HepG2 (cell line): Measurements from ENCODE around the gene CREG2. TPM values are rescaled to one million over a fixed set of nuclear protein-coding genes. Genes with fewer than 3 reads are reported as not detected.
A peak's percentile ranks its signal among the peaks of the same experiment; 100 is the strongest.

Source experiments
- ATAC-seq: fragments of 200-7000 bp; cut with Tn5 transposase; 3 replicates; pipeline ENCODE4 v1.9.1; 2020; ENCODE audit warnings: mild to moderate bottlenecking, moderate library complexity
- BruUV-seq: library from RNA; stranded (reverse); fragments of 400-500 nt; replicated peaks from 2 replicates; lab custom pipeline; 2021; lab: Mats Ljungman, UMichigan
- CTCF ChIA-PET: fragments of 300-600 bp; formaldehyde crosslinking; extraction: SDS; loops from one replicate; lab custom pipeline; 2021; ENCODE audit warnings: low total read pairs, inconsistent platforms, low intra/inter-chr PET ratio; lab: Yijun Ruan, JAX
- POLR2A ChIA-PET: fragments of 350-600 bp; sonication (Branson Sonifier 250); formaldehyde crosslinking; loops from one replicate; lab custom pipeline; 2020; ENCODE audit warnings: antibody characterized with exemption, inconsistent platforms; lab: Yijun Ruan, JAX
- DNase-seq: peaks from one replicate; pipeline ENCODE4 v3.0.0-alpha.2; 2015; ENCODE audit warnings: low spot score
- FAIRE-seq: peaks from 3 replicates; lab custom pipeline; 2011; peaks lifted over from hg19 to GRCh38; lab: Jason Lieb, UNC
- H2AFZ ChIP-seq: one replicate; pipeline ENCODE4 v1.6.1; 2011; ENCODE audit warnings: low read length, inconsistent platforms
- H3K27ac ChIP-seq: fragments of 300-600 bp; 3 replicates; pipeline ENCODE4 v1.8.0; 2011; ENCODE audit warnings: mixed run types, mild to moderate bottlenecking, mixed read lengths, low read length, inconsistent platforms; ENCODE audit not compliant: insufficient read depth; ENCODE audit errors: extremely low read length
- H3K27me3 ChIP-seq, 2 experiments: fragments of 200-600 bp in 1 of 2; 2 replicates in 1 of 2; 3 replicates in 1 of 2; pipeline versions ENCODE4 v1.6.0 to v1.8.0; 2011; ENCODE audit warnings: low read length in 2 of 2, mild to moderate bottlenecking in 2 of 2, moderate library complexity in 2 of 2, inconsistent platforms in 1 of 2; ENCODE audit not compliant: insufficient read depth in 2 of 2, control insufficient read depth in 1 of 2
- H3K36me3 ChIP-seq, 2 experiments: fragments of 200-600 bp in 1 of 2; replicated peaks in 1 of 2; 2 replicates in 1 of 2; 3 replicates in 1 of 2; pipeline versions ENCODE4 v1.5.1 to v1.8.0; 2011; ENCODE audit warnings: low read length in 2 of 2, inconsistent platforms in 1 of 2; ENCODE audit not compliant: insufficient read depth in 2 of 2, control insufficient read depth in 1 of 2
- H3K4me1 ChIP-seq: 2 replicates; pipeline ENCODE4 v1.5.1; 2012; ENCODE audit warnings: low read length, inconsistent platforms; ENCODE audit not compliant: insufficient read depth
- H3K4me2 ChIP-seq: 2 replicates; pipeline ENCODE4 v1.6.0; 2011; ENCODE audit warnings: low read depth, low read length, inconsistent platforms
- H3K4me3 ChIP-seq, 3 experiments: fragments of 200-600 bp in 1 of 3; sonication (generic), shearing (Covaris generic) in 1 of 3; replicated peaks in 1 of 3; 2 replicates each; pipeline ENCODE4 v1.5.1; 2011 to 2016; ENCODE audit warnings: low read length in 3 of 3, inconsistent platforms in 2 of 3, low read depth in 2 of 3, mild to moderate bottlenecking in 2 of 3, control low read depth in 1 of 3, mixed read lengths in 1 of 3; ENCODE audit not compliant: insufficient read depth in 1 of 3
- H3K79me2 ChIP-seq: one replicate; pipeline ENCODE4 v1.6.1; 2011; ENCODE audit warnings: low read length, inconsistent platforms; ENCODE audit not compliant: insufficient read depth
- H3K9ac ChIP-seq: 2 replicates; pipeline ENCODE4 v1.6.0; 2011; ENCODE audit warnings: mild to moderate bottlenecking, low read depth, low read length, inconsistent platforms; ENCODE audit not compliant: insufficient read depth
- H3K9me3 ChIP-seq: 2 replicates; pipeline ENCODE4 v1.5.1; 2012; ENCODE audit warnings: mild to moderate bottlenecking, low read length
- H4K20me1 ChIP-seq: 2 replicates; pipeline ENCODE4 v1.6.0; 2011; ENCODE audit warnings: inconsistent platforms, mild to moderate bottlenecking, low read length, moderate library complexity; ENCODE audit not compliant: insufficient read depth
- ATAD3A ChIP-seq: sonication (generic); formaldehyde crosslinking; IDR thresholded peaks from 2 replicates; pipeline ENCODE4 v1.4.0; 2020; ENCODE audit warnings: missing genetic modification reagents
- CCDC6 ChIP-seq: sonication (generic); formaldehyde crosslinking; IDR thresholded peaks from 2 replicates; pipeline ENCODE4 v1.8.1; 2022; ENCODE audit warnings: mild to moderate bottlenecking, missing genetic modification reagents, moderate library complexity
- GATAD2A ChIP-seq: IDR thresholded peaks from 2 replicates; pipeline ENCODE4 v1.6.1; 2016
- HMG20A ChIP-seq: IDR thresholded peaks from 2 replicates; pipeline ENCODE4 v1.6.1; 2016; ENCODE audit warnings: borderline replicate concordance
- KAT7 ChIP-seq: IDR thresholded peaks from 2 replicates; pipeline ENCODE4 v1.6.1; 2018; ENCODE audit warnings: borderline replicate concordance, missing compliant biosample characterization
- MZF1 ChIP-seq: sonication (generic); formaldehyde crosslinking; IDR thresholded peaks from 2 replicates; pipeline ENCODE4 v1.8.1; 2023; ENCODE audit warnings: mild to moderate bottlenecking, missing genetic modification reagents, borderline replicate concordance
- NFIC ChIP-seq: IDR thresholded peaks from 2 replicates; pipeline ENCODE4 v1.6.1; 2012; ENCODE audit warnings: mild to moderate bottlenecking, low read length, inconsistent platforms
- NFYC ChIP-seq: IDR thresholded peaks from 2 replicates; pipeline ENCODE4 v1.6.1; 2016; ENCODE audit warnings: missing genetic modification reagents, missing compliant biosample characterization
- RAD21 ChIP-seq: fragments of 450-650 bp; formaldehyde crosslinking; IDR thresholded peaks from 2 replicates; pipeline ENCODE4 v1.5.0; 2020; ENCODE audit warnings: mild to moderate bottlenecking
- STAG1 ChIP-seq: sonication (generic); formaldehyde crosslinking; IDR thresholded peaks from 2 replicates; pipeline ENCODE4 v1.4.0; 2020; ENCODE audit warnings: missing genetic modification reagents
- SYNCRIP ChIP-seq: fragments of 200-400 bp; formaldehyde crosslinking; IDR thresholded peaks from 2 replicates; pipeline ENCODE4 v1.6.1; 2018; ENCODE audit warnings: mild to moderate bottlenecking, low read depth, low read length; ENCODE audit not compliant: insufficient read depth
- ZBTB43 ChIP-seq: sonication (generic); formaldehyde crosslinking; conservative IDR thresholded peaks from 2 replicates; pipeline ENCODE4 v1.4.0; 2020; ENCODE audit warnings: missing genetic modification reagents
- ZNF121 ChIP-seq: sonication (generic); formaldehyde crosslinking; IDR thresholded peaks from 2 replicates; pipeline ENCODE4 v1.5.0; 2020; ENCODE audit warnings: mild to moderate bottlenecking, missing genetic modification reagents
- ZNF251 ChIP-seq: sonication (generic); formaldehyde crosslinking; IDR thresholded peaks from 2 replicates; pipeline ENCODE4 v1.9.0; 2021; ENCODE audit warnings: mild to moderate bottlenecking, missing genetic modification reagents
- ZNF564 ChIP-seq: sonication (generic); formaldehyde crosslinking; IDR thresholded peaks from 2 replicates; pipeline ENCODE4 v1.8.1; 2023; ENCODE audit warnings: mild to moderate bottlenecking, missing genetic modification reagents
- ZNF7 ChIP-seq: IDR thresholded peaks from 2 replicates; pipeline ENCODE4 v1.6.1; 2016; ENCODE audit warnings: missing biosample characterization, missing genetic modification reagents
- ZNF761 ChIP-seq: sonication (generic); formaldehyde crosslinking; conservative IDR thresholded peaks from 2 replicates; pipeline ENCODE4 v1.4.0; 2020; ENCODE audit warnings: mild to moderate bottlenecking, missing genetic modification reagents
- ZNF816 ChIP-seq: sonication (generic); formaldehyde crosslinking; IDR thresholded peaks from 2 replicates; pipeline ENCODE4 v1.8.0; 2022; ENCODE audit warnings: missing genetic modification reagents, mild to moderate bottlenecking, borderline replicate concordance
- ZXDC ChIP-seq: sonication (generic); formaldehyde crosslinking; IDR thresholded peaks from 2 replicates; pipeline ENCODE4 v1.5.0; 2020; ENCODE audit warnings: mild to moderate bottlenecking, missing genetic modification reagents
- WGBS: methylation state at CpG from one replicate; pipeline ENCODE4 v1.1.6; 2017; ENCODE audit warnings: low lambda C conversion rate; 5-methylcytosine and 5-hydroxymethylcytosine counted together
- in situ Hi-C: cut with HindIII; loops from 2 replicates; pipeline ENCODE4 v1.10.0; 2017; ENCODE audit warnings: low pct_unique_long_range_greater_than_20kb; ENCODE audit not compliant: extremely low pct_ligation_motif_present
- intact Hi-C: fragments of 100-400 bp; cut with micrococcal nuclease; formaldehyde crosslinking; loops from one replicate; pipeline ENCODE4 v1.10.0; 2022; ENCODE audit not compliant: unreplicated experiment
- polyA plus RNA-seq, 8 experiments: library from polyadenylated mRNA; depleted of rRNA in 3 of 8; stranded (reverse) in 7 of 8; unstranded in 1 of 8; fragments of >200 nt; fragmentation: Illumina TruSeq in 4 of 8; extraction: Trizol in 4 of 8; gene quantifications; 2 replicates each; pipeline versions ENCODE4 v1.2.1 to v1.2.3, GENCODE V29; 2011 to 2016; ENCODE audit warnings: low read depth in 4 of 8, missing spikeins in 1 of 8, mixed read lengths in 1 of 8; ENCODE audit not compliant: insufficient read depth in 1 of 8
- total RNA-seq, 5 experiments: library from RNA; depleted of rRNA; stranded (reverse); fragments of >200 nt; fragmentation: Illumina TruSeq; extraction: Trizol; gene quantifications; 2 replicates each; pipeline ENCODE4 v1.2.3, GENCODE V29; 2016; ENCODE audit warnings: low read depth in 1 of 5

The CREG2 gene
- total and polyA plus RNA-seq, 2 of the 13 experiments (the other 11 are each of a cell fraction or from before 2014, with no cell fraction given), result 0.18 to 0.26 TPM

DNA sequence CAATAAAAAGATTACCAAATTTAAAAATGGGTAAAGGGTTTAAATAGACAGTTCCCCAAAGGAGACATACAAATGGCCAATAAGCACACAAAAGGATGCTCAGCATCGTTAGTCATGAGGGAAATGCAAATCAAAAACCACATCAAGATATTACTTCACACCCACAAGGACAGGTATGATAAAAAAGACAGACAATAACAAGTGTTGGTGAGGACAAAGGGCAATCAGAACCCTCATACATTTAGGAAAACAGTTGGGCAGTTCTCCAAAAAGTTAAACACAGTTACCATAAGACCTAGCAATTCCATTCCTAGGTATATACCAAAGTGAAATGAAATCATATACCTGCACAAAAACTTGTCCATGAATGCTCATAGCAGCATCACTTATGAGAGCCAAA, 14.5 kb downstream of the CREG2 start:
- Histone ChIP-seq H3K9me3 (no peaks in the 10 kb centered on the region), H3K9ac (no peak overlapping the region), H3K27ac (no peak overlapping the region), H3K4me2 (no peak overlapping the region), H3K79me2 (no peaks in the 10 kb centered on the region), H4K20me1 (no peaks in the 10 kb centered on the region), H3K36me3 (no peaks in the 10 kb centered on the region), H3K4me3 (no peak overlapping the region), H2AFZ (no peak overlapping the region), H3K4me1 (0 out of 2 replicates have a peak, but pooled peaks cover 7% of the 10 kb centered on the region)
- BruUV-seq, result no TSS peak
- CTCF ChIA-PET, result no interaction called here
- no peak for DNase-seq
- in situ Hi-C loops, result no loop called here
- intact Hi-C loops, result no loop called here
- FAIRE-seq, result no peak
- POLR2A ChIA-PET, result no interaction called here
- ATAC-seq, result no peak
- 2% methylated on average over 1 of the region's 1 CpG for WGBS
- TF ChIP-seq ZBTB43 (CRISPR knock-in tag), result no peak
- no peak for TF ChIP-seq ZNF564 (CRISPR knock-in tag)
- no peak for TF ChIP-seq KAT7 (CRISPR knock-in tag)
- no peak for TF ChIP-seq ZNF251 (CRISPR knock-in tag)
- peak; percentile 57; the same call in 1 of the 2 replicates for TF ChIP-seq ZNF7
- no peak for TF ChIP-seq HMG20A (CRISPR knock-in tag)
- TF ChIP-seq RAD21, result no peak
- TF ChIP-seq CCDC6, result no peak
- no peak for TF ChIP-seq STAG1 (CRISPR knock-in tag)
- TF ChIP-seq, all 625 proteins: peak for 1
- H3K27me3 ChIP-seq, result peaks cover 6 to 66% of the 10 kb centered on the region in 2 experiments; a peak in 4 of 5 replicates

DNA sequence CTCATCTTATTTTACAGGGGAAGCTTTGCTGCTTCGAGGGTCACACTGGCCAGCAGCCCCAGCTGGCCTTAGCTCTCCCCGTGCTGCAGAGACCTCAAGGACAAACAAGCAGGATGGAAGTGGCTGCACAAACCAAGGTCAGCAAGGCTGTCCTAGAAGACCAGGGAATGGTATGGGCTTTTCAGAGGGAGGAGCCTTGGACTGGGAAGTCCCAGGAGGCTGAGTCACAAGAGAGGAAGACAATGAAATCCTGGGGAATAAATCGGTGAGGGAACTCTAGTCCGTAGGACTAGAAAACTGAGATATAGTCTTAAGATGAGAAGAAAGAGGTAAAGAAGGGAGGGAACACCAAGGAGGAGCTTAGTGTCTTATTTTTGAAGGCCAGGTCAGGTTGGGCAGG, 15.7 kb downstream of the CREG2 start:
- DNase-seq, result no peak
- ChIA-PET POLR2A (no interaction called here), CTCF (no interaction called here)
- Histone ChIP-seq H3K27me3 (peaks cover 6 to 57% of the 10 kb centered on the region in 2 experiments; a peak in 4 of 5 replicates), H3K36me3 (no peaks in the 10 kb centered on the region), H3K4me2 (no peak overlapping the region), H3K27ac (no peak overlapping the region), H3K9me3 (no peaks in the 10 kb centered on the region), H4K20me1 (no peaks in the 10 kb centered on the region), H2AFZ (no peak overlapping the region), H3K9ac (no peak overlapping the region), H3K79me2 (no peaks in the 10 kb centered on the region), H3K4me3 (no peak overlapping the region), H3K4me1 (0 out of 2 replicates have a peak, but pooled peaks cover 7% of the 10 kb centered on the region)
- intact Hi-C loops (no loop called here), in situ Hi-C loops (no loop called here)
- ATAC-seq, result peak; percentile 32
- WGBS, result 38% methylated on average over 4 of the region's 4 CpGs
- BruUV-seq, result no TSS peak
- FAIRE-seq, result no peak
- TF ChIP-seq ZXDC (CRISPR knock-in tag), result no peak
- no peak for TF ChIP-seq ATAD3A (CRISPR knock-in tag)
- no peak for TF ChIP-seq ZNF121 (CRISPR knock-in tag)
- no peak for TF ChIP-seq NFYC (CRISPR knock-in tag)
- no peak for TF ChIP-seq SYNCRIP
- no peak for TF ChIP-seq ZNF816
- TF ChIP-seq ZNF761 (CRISPR knock-in tag), result no peak
- no peak for TF ChIP-seq MZF1 (CRISPR knock-in tag)
- TF ChIP-seq NFIC, result no peak
- TF ChIP-seq GATAD2A (CRISPR knock-in tag), result no peak
